Aorta (tissue), 5 donors: ENCODE data around the gene NHSL1. TPM values are rescaled to one million over a fixed set of nuclear protein-coding genes. Genes with fewer than 3 reads are reported as not detected.

Experiments
- ATAC-seq: fragments of 200-7000 bp; cut with Tn5 transposase; one replicate; pipeline ENCODE4 v1.9.1; 2022; ENCODE audit warnings: moderate library complexity; ENCODE audit not compliant: low FRiP score
- DNase-seq, 2 donors: peaks; one replicate each; pipeline ENCODE4 v3.0.0-alpha.2; 2020
- H3K27ac ChIP-seq, 2 donors: one replicate each; pipeline ENCODE4 v1.5.1; 2013; ENCODE audit warnings: low read length in 2 of 2, mild to moderate bottlenecking in 2 of 2, moderate library complexity in 2 of 2, control low read depth in 1 of 2, inconsistent platforms in 1 of 2, low read depth in 1 of 2
- H3K27me3 ChIP-seq, 2 donors: one replicate each; pipeline ENCODE4 v1.6.1; 2013; ENCODE audit warnings: control low read depth in 1 of 2, low read length in 1 of 2, mild to moderate bottlenecking in 1 of 2, moderate library complexity in 1 of 2; ENCODE audit not compliant: insufficient read depth in 2 of 2, control insufficient read depth in 1 of 2
- H3K36me3 ChIP-seq, 2 donors: one replicate each; pipeline ENCODE4 v1.6.1; 2013; ENCODE audit warnings: control low read depth in 1 of 2, low read length in 1 of 2, mild to moderate bottlenecking in 1 of 2; ENCODE audit not compliant: insufficient read depth in 2 of 2, control insufficient read depth in 1 of 2
- H3K4me1 ChIP-seq, 2 donors: one replicate each; pipeline ENCODE4 v1.6.1; 2013; ENCODE audit warnings: low read length in 2 of 2, control low read depth in 1 of 2, mild to moderate bottlenecking in 1 of 2, moderate library complexity in 1 of 2; ENCODE audit not compliant: insufficient read depth in 2 of 2, control insufficient read depth in 1 of 2
- H3K4me3 ChIP-seq, 2 donors: one replicate each; pipeline ENCODE4 v1.5.1; 2013; ENCODE audit warnings: low read length in 2 of 2, control low read depth in 1 of 2, mild to moderate bottlenecking in 1 of 2
- H3K9me3 ChIP-seq: one replicate; pipeline ENCODE4 v1.6.1; 2013; ENCODE audit warnings: mild to moderate bottlenecking, low read length; ENCODE audit not compliant: control insufficient read depth
- WGBS, 2 donors: extraction: QIAGEN DNeasy Blood & Tissue Kit; methylation state at CpG; one replicate each; pipeline ENCODE4 v1.1.7; 2013; 5-methylcytosine and 5-hydroxymethylcytosine counted together
- intact Hi-C, 2 donors: fragments of 100-400 bp; cut with DNase I; formaldehyde crosslinking; loops; one replicate each; pipeline versions ENCODE4 v1.14.2 to v1.15.0; 2022
- polyA plus RNA-seq, 2 donors: library from polyadenylated mRNA; stranded (reverse); fragments of 200-250 nt; gene quantifications; one replicate each; pipeline ENCODE4 v1.2.3, GENCODE V29; 2013
- total RNA-seq, 2 donors: library from RNA; stranded (reverse); fragmentation: NEBNext Ultra II Directional; extraction: Animal tissue kit (Norgen Biotek cat#: 25700); gene quantifications; one replicate each; pipeline ENCODE4 v1.2.1, GENCODE V29; 2021
- donor health status: healthy with polysubstance abuse.
- donor health status: Bipolar disorder and iron deficiency.
- donor health status: DM: no; HTN: no; CAD: no.
- donor health status: DM: no; HTN: no; CAD: no.
- donor health status: DM: yes; HTN: yes; CAD: no.

Gene NHSL1
- total and polyA plus RNA-seq, 4 donors, result 0.56 to 25.2 (median 8.1) TPM

DNA sequence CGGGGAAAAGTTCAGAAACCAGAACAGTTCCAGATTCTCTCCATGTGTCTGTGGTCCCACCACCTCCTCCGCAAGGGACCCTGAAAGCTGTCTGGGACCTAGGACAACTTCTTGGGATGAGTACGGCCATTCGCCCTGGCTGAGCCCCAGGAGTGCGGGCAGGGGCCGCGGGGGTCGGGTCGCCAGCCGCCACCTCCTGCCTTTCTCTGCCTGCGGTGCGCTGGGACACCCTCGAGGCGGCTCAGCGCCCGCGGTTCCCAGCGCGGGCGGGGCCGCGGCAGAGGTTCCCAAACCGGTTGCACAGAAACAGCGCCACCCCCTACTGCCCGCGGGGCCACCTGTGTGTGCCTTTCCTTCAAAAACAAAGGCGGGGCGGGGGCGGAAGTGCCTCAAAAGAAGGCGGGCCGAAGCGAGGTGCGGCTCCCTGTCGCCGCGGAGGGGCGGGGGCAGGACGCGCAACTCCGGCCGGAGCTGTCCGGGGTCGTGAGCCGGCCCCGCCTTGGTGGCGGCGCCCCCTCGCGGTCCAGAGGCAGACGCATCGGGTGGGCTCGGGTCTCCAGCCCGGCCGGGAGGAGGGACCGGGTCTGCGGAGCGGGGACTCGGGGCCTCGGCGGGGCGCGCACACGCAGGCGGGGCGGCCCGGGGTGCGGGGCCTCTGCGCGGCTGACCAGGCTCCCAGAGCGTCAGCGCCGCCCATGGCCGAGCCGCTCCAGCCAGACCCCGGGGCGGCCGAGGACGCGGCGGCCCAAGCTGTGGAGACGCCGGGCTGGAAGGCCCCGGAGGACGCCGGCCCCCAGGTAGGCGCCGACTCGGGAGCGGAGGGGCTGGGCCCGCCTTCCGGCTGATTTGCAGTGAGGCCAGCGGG, 95.3 kb downstream of the NHSL1 start, which contains the start of gene HEBP2:
TSS of gene HEBP2 (plus strand) at position 423 of the 865 bp plus-strand sequence. CDS start at position 696, 273 bp downstream.
- Histone ChIP-seq H3K4me1 (no peaks in the 10 kb centered on the region), H3K9me3 (no peaks in the 10 kb centered on the region), H3K27ac (peak within 1 kb of the TSS; percentile 39 to 94), H3K27me3 (no peaks in the 10 kb centered on the region), H3K36me3 (peaks cover 5 to 8% of the 10 kb centered on the region in 2 donors), H3K4me3 (peak within 1 kb of the TSS; percentile 24 to 90)
- DNase-seq (peak; percentile 94 to 97), ATAC-seq (peak; percentile 94)
- WGBS, 2 donors, result 0 to 1% methylated on average over 89 to 92 of the region's 92 CpGs
- intact Hi-C loops, result loop anchor here (10.0 kb wide), 1 partner anchor 289 kb away; no protein-coding TSS in a partner anchor

DNA sequence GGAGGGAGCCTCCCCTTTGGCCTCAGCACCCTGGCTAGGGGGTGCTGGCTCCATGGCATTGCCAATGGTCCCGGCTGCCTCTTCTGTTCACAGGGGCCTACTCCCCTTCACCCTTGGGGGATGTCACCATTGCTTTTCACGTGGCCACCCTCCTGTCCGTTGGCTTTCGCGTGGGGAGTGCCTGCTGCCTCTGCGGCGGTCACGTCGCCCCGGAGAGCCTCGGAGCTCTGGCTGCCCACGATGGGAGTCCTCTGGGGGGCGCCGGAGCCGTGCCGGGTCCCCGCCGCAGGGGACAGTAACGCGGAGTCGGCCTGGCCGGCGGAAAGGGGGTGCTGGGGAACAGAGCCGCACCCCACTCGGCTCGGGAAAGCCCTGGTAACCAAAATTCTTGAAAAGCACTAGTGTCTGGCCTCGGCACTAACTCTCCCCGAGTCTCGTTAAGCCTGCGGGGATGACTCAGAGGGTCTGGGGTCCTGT, 95.9 kb downstream of the NHSL1 start:
- Histone ChIP-seq H3K4me1 (no peaks in the 10 kb centered on the region), H3K27me3 (no peaks in the 10 kb centered on the region), H3K27ac (peak overlapping the region; percentile 33 to 94), H3K9me3 (no peaks in the 10 kb centered on the region), H3K4me3 (peak overlapping the region; percentile 24 to 90), H3K36me3 (peaks cover 2 to 5% of the 10 kb centered on the region in 2 donors)
- intact Hi-C loops, result loop anchor here (10.0 kb wide), 1 partner anchor 289 kb away; no protein-coding TSS in a partner anchor
- DNase-seq (peak; percentile 55 to 81), ATAC-seq (peak; percentile 67)
- WGBS, 2 donors, result 0% methylated on average over 30 of the region's 30 CpGs

DNA sequence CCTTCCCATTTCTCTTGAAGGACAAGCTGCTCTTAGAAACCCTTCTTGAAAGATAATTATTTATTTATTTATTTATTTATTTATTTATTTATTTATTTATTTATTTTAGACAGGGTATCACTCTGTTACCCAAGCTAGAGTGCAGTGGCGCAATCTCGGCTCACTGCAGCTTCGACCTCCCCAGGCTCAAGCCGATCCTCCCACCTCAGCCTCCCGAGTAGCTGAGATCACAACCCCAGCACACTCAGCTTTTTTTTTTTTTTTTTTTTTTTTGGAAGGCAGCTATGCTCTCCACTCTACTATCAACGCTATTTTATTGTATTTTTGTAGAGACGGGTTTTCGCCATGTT, 96.5 kb downstream of the NHSL1 start:
- Histone ChIP-seq H3K27me3 (no peaks in the 10 kb centered on the region), H3K9me3 (no peaks in the 10 kb centered on the region), H3K4me1 (no peaks in the 10 kb centered on the region), H3K4me3 (no peak overlapping the region), H3K36me3 (peaks cover 0 to 3% of the 10 kb centered on the region in 2 donors), H3K27ac (no peak overlapping the region)
- 88 to 89% methylated on average over 8 of the region's 8 CpGs for WGBS, 2 donors
- ATAC-seq (no peak), DNase-seq (no peak)
- intact Hi-C loops, result loop anchor here (10.0 kb wide), 1 partner anchor 288 kb away; no protein-coding TSS in a partner anchor

DNA sequence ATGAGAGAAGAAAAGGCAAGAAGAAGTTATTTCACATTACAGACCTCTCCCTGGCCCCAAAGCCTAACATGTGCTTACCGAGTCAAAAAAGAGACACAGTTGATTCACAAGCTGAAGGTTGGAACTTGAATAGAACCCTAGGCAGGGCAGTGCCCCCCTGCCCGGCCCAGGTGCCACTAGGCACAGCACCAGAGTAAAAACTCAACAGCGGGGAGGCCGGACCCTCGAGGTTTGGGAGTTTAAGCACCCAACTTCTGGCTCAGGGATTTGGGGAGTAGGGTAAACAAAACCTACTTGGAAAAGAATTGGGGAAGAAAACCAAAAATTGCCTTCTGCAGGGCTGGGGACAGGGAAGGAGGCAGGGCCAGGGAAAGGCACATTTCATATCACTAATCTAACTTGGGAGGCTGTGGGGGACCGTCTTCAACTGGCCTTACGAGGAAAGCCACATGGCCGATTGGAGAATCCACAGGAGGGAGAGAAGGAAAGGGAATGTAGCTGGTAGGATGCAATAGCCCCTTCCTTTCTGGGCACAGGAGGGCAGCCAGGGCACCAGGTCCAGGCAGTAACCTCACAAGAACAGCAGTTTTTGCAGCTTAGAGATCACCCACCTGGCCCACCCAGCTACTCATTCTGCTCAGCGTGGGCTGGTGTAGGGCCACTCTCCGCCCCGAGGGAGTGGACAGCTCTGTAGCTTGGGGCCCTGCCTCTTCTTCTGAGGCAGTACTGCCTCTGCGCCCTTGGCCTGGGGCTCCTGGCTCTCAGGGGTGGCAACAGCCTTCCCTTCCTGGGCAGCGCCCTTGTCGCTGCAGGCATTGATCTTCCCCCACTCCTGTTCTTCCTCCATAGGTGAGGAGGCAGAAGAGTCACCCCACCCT, 97.1 kb downstream of the NHSL1 start:
- H3K4me3 ChIP-seq, result no peak overlapping the region
- intact Hi-C loops, result loop anchor here (10.0 kb wide), 1 partner anchor 287 kb away; no protein-coding TSS in a partner anchor
- no peak overlapping the region for H3K27ac ChIP-seq
- no peak for ATAC-seq
- H3K9me3 ChIP-seq, result no peaks in the 10 kb centered on the region
- WGBS, 2 donors, result 93 to 95% methylated on average over 14 of the region's 14 CpGs
- DNase-seq, result no peak
- H3K27me3 ChIP-seq, result no peaks in the 10 kb centered on the region
- no peaks in the 10 kb centered on the region for H3K36me3 ChIP-seq
- H3K4me1 ChIP-seq, result no peaks in the 10 kb centered on the region

DNA sequence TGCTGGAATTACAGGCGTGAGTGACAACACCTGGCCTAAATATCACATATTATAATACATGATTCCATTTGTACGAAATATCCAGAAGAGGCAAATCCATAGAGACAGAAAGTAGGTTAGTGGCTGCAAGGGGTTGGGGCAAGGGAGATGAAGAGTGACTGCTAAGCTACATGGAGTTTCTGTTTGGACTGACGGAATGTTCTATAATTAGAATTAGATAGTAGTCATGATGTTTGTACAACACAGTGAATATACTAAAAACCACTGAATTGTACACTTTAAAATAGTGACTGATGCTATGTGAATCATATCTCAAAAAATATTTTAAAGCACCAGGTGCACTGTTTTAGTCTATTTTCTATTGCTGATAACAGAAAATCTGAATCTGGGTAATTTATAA, 99.0 kb downstream of the NHSL1 start:
- H3K9me3 ChIP-seq, result no peaks in the 10 kb centered on the region
- ATAC-seq (no peak), DNase-seq (no peak)
- no peaks in the 10 kb centered on the region for H3K4me1 ChIP-seq
- no peaks in the 10 kb centered on the region for H3K36me3 ChIP-seq
- intact Hi-C loops, result loop anchor here (10.0 kb wide), 1 partner anchor 286 kb away; no protein-coding TSS in a partner anchor
- no peaks in the 10 kb centered on the region for H3K27me3 ChIP-seq
- no peak overlapping the region for H3K4me3 ChIP-seq
- WGBS, 2 donors, result 70 to 76% methylated on average over 3 of the region's 3 CpGs
- no peak overlapping the region for H3K27ac ChIP-seq

DNA sequence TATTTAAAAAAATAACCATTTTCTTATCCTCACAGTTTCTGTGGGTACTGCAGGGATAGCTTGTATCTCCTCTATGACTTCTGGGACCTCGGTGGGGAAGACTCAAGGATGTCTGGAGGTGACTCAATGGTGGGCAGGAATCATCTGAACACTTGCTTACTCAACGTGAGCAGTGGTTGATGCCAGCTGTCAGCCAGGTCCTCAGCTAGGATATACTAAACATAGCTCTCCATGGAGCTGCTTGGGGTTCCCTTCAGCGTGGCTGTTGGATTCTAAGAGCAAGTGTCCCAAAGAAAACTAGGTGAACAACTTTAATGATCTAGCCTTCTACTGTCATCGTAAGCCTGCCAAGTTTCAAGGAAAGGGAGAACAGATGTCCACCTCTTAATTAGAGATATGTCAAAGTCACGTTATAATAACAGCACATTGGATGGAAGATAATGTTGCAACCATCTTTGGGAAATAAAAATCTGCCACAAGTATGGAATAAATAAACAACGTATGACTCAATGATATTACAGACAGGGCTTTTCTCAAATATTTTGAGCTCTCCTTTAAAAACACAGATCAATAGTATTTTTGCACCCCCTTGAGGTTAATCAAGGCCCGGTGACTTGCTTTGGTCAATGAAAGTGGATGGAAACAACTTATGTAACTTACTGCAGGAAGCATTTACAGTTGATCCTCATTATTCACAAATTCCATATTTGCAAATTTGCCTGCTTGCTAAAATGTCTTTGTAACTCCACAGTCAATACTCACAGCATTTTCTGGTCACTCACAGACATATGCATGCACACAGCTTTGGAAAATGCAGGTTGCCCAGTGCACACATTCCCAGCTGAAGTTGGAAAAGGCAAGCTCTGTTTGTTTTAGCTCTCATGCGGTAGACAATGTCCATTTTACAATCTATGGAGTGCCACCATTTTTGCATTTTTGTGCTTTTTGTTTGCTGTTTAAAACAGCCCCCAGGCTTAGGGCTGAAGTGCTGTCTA, 101.9 kb downstream of the NHSL1 start:
- Histone ChIP-seq H3K36me3 (no peaks in the 10 kb centered on the region), H3K27ac (no peak overlapping the region), H3K4me3 (no peak overlapping the region), H3K27me3 (no peaks in the 10 kb centered on the region), H3K4me1 (no peaks in the 10 kb centered on the region), H3K9me3 (no peaks in the 10 kb centered on the region)
- DNase-seq (no peak), ATAC-seq (no peak)
- intact Hi-C loops, result no loop called here
- WGBS, 2 donors, result 88 to 91% methylated on average over 8 of the region's 8 CpGs

DNA sequence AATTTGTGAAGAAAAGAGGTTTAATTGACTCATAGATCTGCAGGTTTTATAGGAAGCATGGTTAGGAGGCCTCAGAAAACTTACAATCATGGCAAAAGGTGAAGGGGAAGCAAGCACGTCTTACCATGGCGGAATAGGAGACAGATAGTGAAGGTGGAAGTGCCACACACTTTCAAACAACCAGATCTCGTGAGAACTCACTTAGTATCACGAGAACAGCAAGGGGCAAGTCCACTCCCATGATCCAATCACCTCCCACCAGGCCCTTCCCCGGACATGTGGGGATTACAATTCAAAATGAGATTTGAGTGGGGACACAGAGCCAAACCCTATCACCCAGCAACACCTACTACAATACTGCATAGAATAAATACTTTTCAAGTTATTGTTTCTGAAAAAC, 102.6 kb downstream of the NHSL1 start:
- Histone ChIP-seq H3K9me3 (no peaks in the 10 kb centered on the region), H3K27me3 (no peaks in the 10 kb centered on the region), H3K4me1 (no peaks in the 10 kb centered on the region), H3K27ac (no peak overlapping the region), H3K36me3 (no peaks in the 10 kb centered on the region), H3K4me3 (no peak overlapping the region)
- WGBS, 2 donors, result 95 to 96% methylated on average over 5 of the region's 5 CpGs
- DNase-seq, result no peak
- intact Hi-C loops, result no loop called here
- ATAC-seq, result no peak
